Fibroblast of lung (primary cell): Measurements from ENCODE around the gene RBM20. TPM values are rescaled to one million over a fixed set of nuclear protein-coding genes. Genes with fewer than 3 reads are reported as not detected.
A peak's percentile ranks its signal among the peaks of the same experiment; 100 is the strongest.

ENCODE experiments used
- DNase-seq, 2 donors: peaks; one replicate each; pipeline versions ENCODE4 v3.0.0 to v3.0.0-alpha.2; 2010; ENCODE audit warnings: low read depth in 2 of 2
- H2AFZ ChIP-seq: 2 replicates; pipeline ENCODE4 v1.5.1; 2012; ENCODE audit warnings: low read length, control low read depth, inconsistent platforms
- H3K27ac ChIP-seq: 2 replicates; pipeline ENCODE4 v1.5.1; 2011; ENCODE audit warnings: low read length, control low read depth; ENCODE audit not compliant: insufficient read depth
- H3K27me3 ChIP-seq: 2 replicates; pipeline ENCODE4 v1.5.1; 2011; ENCODE audit warnings: mild to moderate bottlenecking, low read length; ENCODE audit not compliant: control insufficient read depth, insufficient read depth
- H3K36me3 ChIP-seq: 2 replicates; pipeline ENCODE4 v1.5.1; 2011; ENCODE audit warnings: low read length; ENCODE audit not compliant: control insufficient read depth, insufficient read depth
- H3K4me1 ChIP-seq: 2 replicates; pipeline ENCODE4 v1.5.1; 2011; ENCODE audit warnings: low read length; ENCODE audit not compliant: control insufficient read depth, insufficient read depth; ENCODE audit errors: extremely low read depth
- H3K4me2 ChIP-seq: 2 replicates; pipeline ENCODE4 v1.5.1; 2011; ENCODE audit warnings: low read length, control low read depth; ENCODE audit not compliant: insufficient read depth; ENCODE audit errors: extremely low read depth
- H3K4me3 ChIP-seq, 4 experiments: fragments of 200-600 bp in 1 of 4; sonication (generic) in 1 of 4; replicated peaks in 1 of 4; 2 replicates each; pipeline ENCODE4 v1.5.1; 2011 to 2016; ENCODE audit warnings: low read length in 4 of 4, low read depth in 3 of 4, mild to moderate bottlenecking in 3 of 4, control low read depth in 2 of 4, inconsistent platforms in 1 of 4, mixed read lengths in 1 of 4; ENCODE audit not compliant: insufficient read depth in 1 of 4; ENCODE audit errors: control extremely low read depth in 1 of 4
- H3K79me2 ChIP-seq: 2 replicates; pipeline ENCODE4 v1.5.1; 2012; ENCODE audit warnings: mild to moderate bottlenecking, low read length, inconsistent platforms; ENCODE audit not compliant: control insufficient read depth, insufficient read depth
- H3K9ac ChIP-seq: 2 replicates; pipeline ENCODE4 v1.5.1; 2011; ENCODE audit warnings: mild to moderate bottlenecking, low read length, control low read depth; ENCODE audit not compliant: insufficient read depth
- H3K9me3 ChIP-seq: 2 replicates; pipeline ENCODE4 v1.5.1; 2012; ENCODE audit warnings: low read depth, low read length; ENCODE audit not compliant: control insufficient read depth, insufficient read depth
- H4K20me1 ChIP-seq: 2 replicates; pipeline ENCODE4 v1.5.1; 2011; ENCODE audit warnings: low read length; ENCODE audit not compliant: control insufficient read depth, insufficient read depth; ENCODE audit errors: extremely low read depth
- CTCF ChIP-seq, 2 donors: IDR thresholded peaks in 1 of 2; conservative IDR thresholded peaks in 1 of 2; 1 replicate in 1 of 2; 2 replicates in 1 of 2; pipeline ENCODE4 v1.5.1; 2011 to 2012; ENCODE audit warnings: low read length in 2 of 2, control low read depth in 1 of 2, inconsistent platforms in 1 of 2, low read depth in 1 of 2, mild to moderate bottlenecking in 1 of 2
- EZH2 ChIP-seq: IDR thresholded peaks from 2 replicates; pipeline ENCODE4 v1.5.1; 2012; ENCODE audit warnings: low read length, control low read depth, mild to moderate bottlenecking; ENCODE audit errors: missing control alignments
- polyA plus RNA-seq, 2 donors: library from polyadenylated mRNA; depleted of rRNA in 1 of 2; stranded (reverse) in 1 of 2; unstranded in 1 of 2; fragments of >200 nt; gene quantifications; 2 replicates each; pipeline ENCODE4 v1.2.1, GENCODE V29; 2011 to 2012; ENCODE audit warnings: missing spikeins in 1 of 2
- total RNA-seq: library from RNA; depleted of rRNA; stranded (reverse); fragments of >200 nt; gene quantifications from 2 replicates; pipeline ENCODE4 v1.2.1, GENCODE V29; 2014

RBM20 gene
- total and polyA plus RNA-seq, 2 donors (not counting 1 experiment from before 2014, with no cell fraction given), result under 0.01 to 0.05 TPM

- H4K20me1 ChIP-seq, result no peaks in the 10 kb centered on the region
- H3K27ac ChIP-seq, result no peak overlapping the region
- no peaks in the 10 kb centered on the region for H3K79me2 ChIP-seq
Observed at GRCh38 chr10:110746254-110746826, 102.2 kb downstream of the RBM20 start.

GRCh38 chr10:110746969-110747608 lies 103.0 kb downstream of the RBM20 start:
- no peaks in the 10 kb centered on the region for H3K4me1 ChIP-seq
- no peaks in the 10 kb centered on the region for H3K9me3 ChIP-seq
- peaks cover 3% of the 10 kb centered on the region for H3K27me3 ChIP-seq
- H3K4me2 ChIP-seq, result no peak overlapping the region
- TF ChIP-seq EZH2 (no peak), CTCF (conservative IDR thresholded peaks at IDR 0.05 in 1 of 2, IDR thresholded peaks at IDR 0.05 in 1 of 2; ENCODE audit: low read depth in 1 of 2, low read length in 2 of 2) (no peak)
- no peak overlapping the region for H3K27ac ChIP-seq
- H2AFZ ChIP-seq, result no peak overlapping the region
- no peaks in the 10 kb centered on the region for H4K20me1 ChIP-seq
- no peaks in the 10 kb centered on the region for H3K79me2 ChIP-seq
- no peaks in the 10 kb centered on the region for H3K36me3 ChIP-seq
- no peak overlapping the region for H3K9ac ChIP-seq
- no peak for DNase-seq
- H3K4me3 ChIP-seq, result no peak overlapping the region

More at GRCh38 chr10:110746254-110746826, 102.2 kb downstream of the RBM20 start:
- H3K36me3 ChIP-seq, result no peaks in the 10 kb centered on the region
- no peak for TF ChIP-seq EZH2
- peak; percentile 73 to 83 for TF ChIP-seq CTCF (conservative IDR thresholded peaks at IDR 0.05 in 1 of 2, IDR thresholded peaks at IDR 0.05 in 1 of 2; ENCODE audit: low read depth in 1 of 2, low read length in 2 of 2)
- H3K9ac ChIP-seq, result no peak overlapping the region
- H3K4me2 ChIP-seq, result no peak overlapping the region
- no peaks in the 10 kb centered on the region for H3K9me3 ChIP-seq
- peaks cover 10% of the 10 kb centered on the region for H3K27me3 ChIP-seq
- no peak overlapping the region for H2AFZ ChIP-seq
- H3K4me3 ChIP-seq, result no peak overlapping the region
- no peaks in the 10 kb centered on the region for H3K4me1 ChIP-seq
- peak; percentile 56 to 73 for DNase-seq

GRCh38 chr10:110747609-110748464 lies 103.7 kb downstream of the RBM20 start:
- Histone ChIP-seq H3K9ac (no peak overlapping the region), H3K27ac (no peak overlapping the region)

More at GRCh38 chr10:110747609-110748464, 103.7 kb downstream of the RBM20 start:
- peak in 1 of 2 donors; percentile 68 for DNase-seq
- Histone ChIP-seq H3K4me1 (no peaks in the 10 kb centered on the region), H3K9me3 (no peaks in the 10 kb centered on the region), H3K79me2 (no peaks in the 10 kb centered on the region), H3K36me3 (no peaks in the 10 kb centered on the region), H3K27me3 (peaks cover 2% of the 10 kb centered on the region), H3K4me3 (no peak overlapping the region), H3K4me2 (no peak overlapping the region), H4K20me1 (no peaks in the 10 kb centered on the region), H2AFZ (no peak overlapping the region)
- no peak for TF ChIP-seq CTCF (conservative IDR thresholded peaks at IDR 0.05 in 1 of 2, IDR thresholded peaks at IDR 0.05 in 1 of 2; ENCODE audit: low read depth in 1 of 2, low read length in 2 of 2)
- no peak for TF ChIP-seq EZH2
